Hepatocyte (in vitro differentiated cells): Measurements from ENCODE around the gene TH. TPM values are rescaled to one million over a fixed set of nuclear protein-coding genes. Genes with fewer than 3 reads are reported as not detected.

ENCODE experiments used
- DNase-seq: peaks from one replicate; pipeline ENCODE4 v3.0.0-alpha.2; 2016; ENCODE audit warnings: low spot score
- H2AFZ ChIP-seq: fragments of 200-600 bp; sonication (generic); 2 replicates; pipeline ENCODE4 v1.6.0; 2016; ENCODE audit warnings: antibody characterized with exemption, mild to moderate bottlenecking
- H3K27ac ChIP-seq: fragments of 200-600 bp; sonication (generic); 2 replicates; pipeline ENCODE4 v1.5.1; 2016; ENCODE audit warnings: mild to moderate bottlenecking
- H3K27me3 ChIP-seq: fragments of 200-600 bp; sonication (generic); 2 replicates; pipeline ENCODE4 v1.6.1; 2016
- H3K36me3 ChIP-seq: fragments of 200-600 bp; sonication (generic); replicated peaks from 2 replicates; pipeline ENCODE4 v1.5.1; 2016; ENCODE audit warnings: low read depth; ENCODE audit not compliant: insufficient read depth
- H3K4me1 ChIP-seq: fragments of 200-600 bp; sonication (generic); 2 replicates; pipeline ENCODE4 v1.5.1; 2016; ENCODE audit warnings: mild to moderate bottlenecking, moderate library complexity; ENCODE audit not compliant: insufficient read depth
- H3K4me2 ChIP-seq: fragments of 200-600 bp; sonication (generic); 2 replicates; pipeline ENCODE4 v1.6.0; 2016
- H3K4me3 ChIP-seq: fragments of 200-600 bp; sonication (generic); 2 replicates; pipeline ENCODE4 v1.5.1; 2016; ENCODE audit warnings: mild to moderate bottlenecking
- H3K79me2 ChIP-seq: fragments of 200-600 bp; sonication (generic); 2 replicates; pipeline ENCODE4 v1.6.0; 2017; ENCODE audit warnings: mild to moderate bottlenecking
- H3K9me2 ChIP-seq: fragments of 200-600 bp; sonication (generic); replicated peaks from 2 replicates; pipeline ENCODE4 v1.6.0; 2017; ENCODE audit warnings: mild to moderate bottlenecking; ENCODE audit not compliant: insufficient read depth
- H3K9me3 ChIP-seq: fragments of 200-600 bp; sonication (generic); 2 replicates; pipeline ENCODE4 v1.5.1; 2016; ENCODE audit warnings: low read depth, mild to moderate bottlenecking
- H4K20me1 ChIP-seq: fragments of 200-600 bp; sonication (generic); 2 replicates; pipeline ENCODE4 v1.6.0; 2016; ENCODE audit warnings: mild to moderate bottlenecking; ENCODE audit not compliant: insufficient read depth, poor library complexity, severe bottlenecking
- CTCF ChIP-seq: fragments of 200-600 bp; sonication (generic); IDR thresholded peaks from 2 replicates; pipeline ENCODE4 v1.5.1; 2016; ENCODE audit warnings: antibody characterized with exemption, mild to moderate bottlenecking; ENCODE audit not compliant: poor library complexity
- EZH2 ChIP-seq: fragments of 200-600 bp; sonication (generic); IDR thresholded peaks from 2 replicates; pipeline ENCODE4 v1.6.1; 2016; ENCODE audit warnings: antibody characterized with exemption, mild to moderate bottlenecking, borderline replicate concordance
- EZH2phosphoT487 ChIP-seq: fragments of 200-600 bp; sonication (generic); IDR thresholded peaks from one replicate; pipeline ENCODE4 v1.6.1; 2018; ENCODE audit warnings: antibody characterized with exemption, mild to moderate bottlenecking, low read depth, moderate library complexity; ENCODE audit not compliant: unreplicated experiment, severe bottlenecking
- WGBS: methylation state at CpG from one replicate; pipeline ENCODE4 v1.1.6; 2016; ENCODE audit warnings: low lambda C conversion rate; ENCODE audit errors: missing lambda C conversion rate; 5-methylcytosine and 5-hydroxymethylcytosine counted together
- polyA plus RNA-seq: library from polyadenylated mRNA; unstranded; fragments of >200 nt; fragmentation: Nextera tagmentation; extraction: Ambion mirVana; gene quantifications from 2 replicates; pipeline ENCODE4 v1.2.1, GENCODE V29; 2016
- total RNA-seq: library from RNA; depleted of rRNA; stranded (reverse); fragments of >200 nt; gene quantifications from 2 replicates; pipeline ENCODE4 v1.2.3, GENCODE V29; 2014

The TH gene
- total and polyA plus RNA-seq, 2 experiments from 2014 or later, result 2.6 to 15.3 TPM

- no peaks in the 10 kb centered on the region for H3K9me3 ChIP-seq
- H3K4me3 ChIP-seq, result no peak overlapping the region
- TF ChIP-seq EZH2phosphoT487 (no peak), CTCF (no peak), EZH2 (no peak)
- no peaks in the 10 kb centered on the region for H3K36me3 ChIP-seq
- H3K9me2 ChIP-seq, result no peaks in the 10 kb centered on the region
- H4K20me1 ChIP-seq, result no peaks in the 10 kb centered on the region
- H3K27ac ChIP-seq, result no peak overlapping the region
- peaks cover 12% of the 10 kb centered on the region for H3K4me1 ChIP-seq
- DNase-seq, result no peak
- H3K4me2 ChIP-seq, result no peak overlapping the region
- H2AFZ ChIP-seq, result no peak overlapping the region
- no peaks in the 10 kb centered on the region for H3K27me3 ChIP-seq
- WGBS, result 83% methylated on average over 18 of the region's 21 CpGs
- H3K79me2 ChIP-seq, result no peaks in the 10 kb centered on the region
These were observed 27.2 kb upstream of the TH start for GRCh38 chr11:2198621-2199365.

- 92% methylated on average over 25 of the region's 28 CpGs for WGBS
- H3K79me2 ChIP-seq, result no peaks in the 10 kb centered on the region
- no peak for DNase-seq
- H3K9me3 ChIP-seq, result no peaks in the 10 kb centered on the region
- no peak overlapping the region for H2AFZ ChIP-seq
- no peaks in the 10 kb centered on the region for H4K20me1 ChIP-seq
- no peak overlapping the region for H3K27ac ChIP-seq
- no peak overlapping the region for H3K4me2 ChIP-seq
- no peak overlapping the region for H3K4me3 ChIP-seq
- no peaks in the 10 kb centered on the region for H3K9me2 ChIP-seq
- no peaks in the 10 kb centered on the region for H3K36me3 ChIP-seq
- H3K27me3 ChIP-seq, result no peaks in the 10 kb centered on the region
- TF ChIP-seq CTCF (no peak), EZH2 (no peak), EZH2phosphoT487 (no peak)
- H3K4me1 ChIP-seq, result peaks cover 4% of the 10 kb centered on the region
These were observed 26.3 kb upstream of the TH start for GRCh38 chr11:2197771-2198520.

GRCh38 chr11:2196970-2197770 is 25.6 kb upstream of the TH start:
- H3K9me3 ChIP-seq, result no peaks in the 10 kb centered on the region
- DNase-seq, result peak; percentile 93
- H3K9me2 ChIP-seq, result no peaks in the 10 kb centered on the region
- no peaks in the 10 kb centered on the region for H3K36me3 ChIP-seq
- no peak overlapping the region for H2AFZ ChIP-seq
- no peaks in the 10 kb centered on the region for H3K79me2 ChIP-seq
- TF ChIP-seq EZH2phosphoT487 (no peak), CTCF (peak; percentile 99)
- no peak overlapping the region for H3K4me3 ChIP-seq
- no peaks in the 10 kb centered on the region for H4K20me1 ChIP-seq
- H3K27ac ChIP-seq, result no peak overlapping the region
- no peaks in the 10 kb centered on the region for H3K4me1 ChIP-seq
- WGBS, result 43% methylated on average over 19 of the region's 23 CpGs
- H3K27me3 ChIP-seq, result no peaks in the 10 kb centered on the region
- H3K4me2 ChIP-seq, result no peak overlapping the region
